ENCODE data around the gene GRM8.

The GRM8 gene

GRCh38 chr7:126529833-126530232 is 722.9 kb downstream of the GRM8 start:
- H2AFZ ChIP-seq (ENCODE audit: low read length), result no peak overlapping the region
- TF ChIP-seq, protein P1, sequence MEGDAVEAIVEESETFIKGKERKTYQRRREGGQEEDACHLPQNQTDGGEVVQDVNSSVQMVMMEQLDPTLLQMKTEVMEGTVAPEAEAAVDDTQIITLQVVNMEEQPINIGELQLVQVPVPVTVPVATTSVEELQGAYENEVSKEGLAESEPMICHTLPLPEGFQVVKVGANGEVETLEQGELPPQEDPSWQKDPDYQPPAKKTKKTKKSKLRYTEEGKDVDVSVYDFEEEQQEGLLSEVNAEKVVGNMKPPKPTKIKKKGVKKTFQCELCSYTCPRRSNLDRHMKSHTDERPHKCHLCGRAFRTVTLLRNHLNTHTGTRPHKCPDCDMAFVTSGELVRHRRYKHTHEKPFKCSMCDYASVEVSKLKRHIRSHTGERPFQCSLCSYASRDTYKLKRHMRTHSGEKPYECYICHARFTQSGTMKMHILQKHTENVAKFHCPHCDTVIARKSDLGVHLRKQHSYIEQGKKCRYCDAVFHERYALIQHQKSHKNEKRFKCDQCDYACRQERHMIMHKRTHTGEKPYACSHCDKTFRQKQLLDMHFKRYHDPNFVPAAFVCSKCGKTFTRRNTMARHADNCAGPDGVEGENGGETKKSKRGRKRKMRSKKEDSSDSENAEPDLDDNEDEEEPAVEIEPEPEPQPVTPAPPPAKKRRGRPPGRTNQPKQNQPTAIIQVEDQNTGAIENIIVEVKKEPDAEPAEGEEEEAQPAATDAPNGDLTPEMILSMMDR (IDR thresholded peaks at IDR 0.05; ENCODE audit: low read length), result no peak
- TF ChIP-seq EZH2phosphoT487 (IDR thresholded peaks at IDR 0.05; ENCODE audit: low read length) (no peak), EZH2 (optimal IDR thresholded peaks at IDR 0.05; ENCODE audit: low read depth, low read length) (no peak)

DNA sequence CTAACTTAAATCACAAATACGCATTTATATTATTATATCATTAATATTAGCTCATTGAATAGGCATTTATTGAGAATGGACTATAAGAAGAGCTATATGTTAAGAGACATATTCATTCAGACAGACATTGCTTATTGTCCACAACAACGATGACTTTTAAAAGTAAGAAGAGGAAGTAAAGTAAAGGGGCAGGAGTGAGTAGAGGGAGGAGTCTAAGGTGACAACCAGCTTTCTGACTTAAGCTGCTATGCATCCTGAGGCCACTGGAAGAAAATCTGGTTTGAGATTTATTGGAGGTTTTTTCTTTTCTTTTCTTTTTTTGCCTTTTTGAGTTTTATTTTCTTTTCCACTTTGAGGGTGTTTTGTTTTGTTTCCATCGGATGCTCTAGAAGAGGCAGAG is 723.5 kb downstream of the GRM8 start:
- no peak overlapping the region for H3K4me3 ChIP-seq (ENCODE audit: low read length)
- H2AFZ ChIP-seq (ENCODE audit: low read length), result no peak overlapping the region

More at GRCh38 chr7:126529833-126530232, 722.9 kb downstream of the GRM8 start:
- Histone ChIP-seq H3K4me3 (ENCODE audit: low read length) (no peak overlapping the region), H3K27ac (ENCODE audit: low read length) (no peak overlapping the region), H3F3A (ENCODE audit: insufficient read depth, low read length) (no peaks in the 10 kb centered on the region), H3K4me1 (ENCODE audit: low read length) (no peaks in the 10 kb centered on the region), H3K9me3 (replicated peaks; ENCODE audit: insufficient read depth, low read length) (no peaks in the 10 kb centered on the region), H3K79me2 (ENCODE audit: low read length) (no peaks in the 10 kb centered on the region), H3K4me2 (ENCODE audit: low read depth, low read length) (no peak overlapping the region), H3K36me3 (replicated peaks; ENCODE audit: insufficient read depth, low read length) (no peaks in the 10 kb centered on the region), H3K9me2 (replicated peaks; ENCODE audit: insufficient read depth, low read length) (no peaks in the 10 kb centered on the region; the same call in 1 of the 2 replicates), H3K27me3 (replicated peaks; ENCODE audit: insufficient read depth, low read length) (no peaks in the 10 kb centered on the region), H4K20me1 (ENCODE audit: insufficient read depth, low read length) (no peaks in the 10 kb centered on the region), H3K9ac (ENCODE audit: low read length) (no peak overlapping the region)
- DNase-seq, result no peak

DNA sequence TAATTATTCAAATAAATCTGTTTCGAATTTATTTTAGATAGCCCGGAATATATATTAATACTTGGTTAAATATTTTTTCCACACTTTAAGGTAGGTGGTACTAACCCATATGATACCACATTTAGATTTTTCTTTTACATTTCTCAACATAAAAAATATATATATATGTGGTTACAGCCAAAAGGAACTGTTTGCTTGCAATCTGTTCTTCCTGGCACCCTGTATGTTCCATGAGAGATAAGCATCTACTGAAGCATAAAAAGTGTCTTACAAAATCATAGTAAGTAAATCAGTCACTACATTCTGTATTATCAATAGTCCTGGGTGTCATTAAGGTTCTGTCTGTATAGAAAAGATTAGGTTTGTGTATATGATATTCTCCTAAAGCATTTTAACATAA is 726.8 kb downstream of the GRM8 start:
- Histone ChIP-seq H3K4me3 (ENCODE audit: low read length) (no peak overlapping the region), H3K36me3 (replicated peaks; ENCODE audit: insufficient read depth, low read length) (no peaks in the 10 kb centered on the region), H3K9me2 (replicated peaks; ENCODE audit: insufficient read depth, low read length) (no peaks in the 10 kb centered on the region), H3K27me3 (replicated peaks; ENCODE audit: insufficient read depth, low read length) (no peaks in the 10 kb centered on the region), H4K20me1 (ENCODE audit: insufficient read depth, low read length) (no peaks in the 10 kb centered on the region), H3K9me3 (replicated peaks; ENCODE audit: insufficient read depth, low read length) (no peaks in the 10 kb centered on the region), H3K9ac (ENCODE audit: low read length) (no peak overlapping the region), H3F3A (ENCODE audit: insufficient read depth, low read length) (no peaks in the 10 kb centered on the region), H3K4me1 (ENCODE audit: low read length) (no peaks in the 10 kb centered on the region), H3K79me2 (ENCODE audit: low read length) (no peaks in the 10 kb centered on the region), H2AFZ (ENCODE audit: low read length) (no peak overlapping the region), H3K4me2 (ENCODE audit: low read depth, low read length) (no peak overlapping the region), H3K27ac (ENCODE audit: low read length) (no peak overlapping the region)
- no peak for TF ChIP-seq EZH2 (optimal IDR thresholded peaks at IDR 0.05; ENCODE audit: low read depth, low read length)
- TF ChIP-seq, protein P1 (IDR thresholded peaks at IDR 0.05; ENCODE audit: low read length), result no peak
- no peak for TF ChIP-seq EZH2phosphoT487 (IDR thresholded peaks at IDR 0.05; ENCODE audit: low read length)
- DNase-seq, result no peak

More for the DNA sequence above, 723.5 kb downstream of the GRM8 start:
- no peak for DNase-seq
- Histone ChIP-seq H3K9me2 (replicated peaks; ENCODE audit: insufficient read depth, low read length) (no peaks in the 10 kb centered on the region; the same call in 1 of the 2 replicates), H3K27ac (ENCODE audit: low read length) (no peak overlapping the region), H3K4me2 (ENCODE audit: low read depth, low read length) (no peak overlapping the region), H3K36me3 (replicated peaks; ENCODE audit: insufficient read depth, low read length) (no peaks in the 10 kb centered on the region), H3K27me3 (replicated peaks; ENCODE audit: insufficient read depth, low read length) (no peaks in the 10 kb centered on the region), H3F3A (ENCODE audit: insufficient read depth, low read length) (no peaks in the 10 kb centered on the region), H3K4me1 (ENCODE audit: low read length) (no peaks in the 10 kb centered on the region), H3K9me3 (replicated peaks; ENCODE audit: insufficient read depth, low read length) (no peaks in the 10 kb centered on the region), H3K79me2 (ENCODE audit: low read length) (no peaks in the 10 kb centered on the region), H4K20me1 (ENCODE audit: insufficient read depth, low read length) (no peaks in the 10 kb centered on the region), H3K9ac (ENCODE audit: low read length) (no peak overlapping the region)
- no peak for TF ChIP-seq EZH2phosphoT487 (IDR thresholded peaks at IDR 0.05; ENCODE audit: low read length)

DNA sequence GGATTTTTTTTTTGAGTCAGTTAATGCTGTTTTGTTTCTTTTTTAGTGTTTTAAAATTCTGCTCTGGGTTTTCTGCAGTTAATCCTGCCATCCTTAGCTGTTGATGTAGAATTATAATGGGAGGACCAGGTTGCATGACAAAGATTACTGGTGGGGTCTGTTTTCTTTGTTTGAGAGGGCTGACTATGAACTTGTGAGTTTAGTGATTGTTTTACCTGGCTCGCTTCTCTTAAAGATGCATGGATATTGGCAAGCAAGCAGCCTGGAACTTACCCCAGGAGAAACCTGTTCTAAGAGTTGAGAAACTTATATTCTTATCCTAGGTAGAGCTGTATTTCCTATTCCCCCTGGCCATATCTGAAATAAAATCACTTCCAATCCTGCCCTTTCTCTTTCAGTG is 727.8 kb downstream of the GRM8 start:
- H4K20me1 ChIP-seq (ENCODE audit: insufficient read depth, low read length), result no peaks in the 10 kb centered on the region
- H3K9ac ChIP-seq (ENCODE audit: low read length), result no peak overlapping the region
- no peak overlapping the region for H3K4me2 ChIP-seq (ENCODE audit: low read depth, low read length)
- no peaks in the 10 kb centered on the region for H3K9me2 ChIP-seq (replicated peaks; ENCODE audit: insufficient read depth, low read length)
- TF ChIP-seq EZH2phosphoT487 (IDR thresholded peaks at IDR 0.05; ENCODE audit: low read length) (no peak), EZH2 (optimal IDR thresholded peaks at IDR 0.05; ENCODE audit: low read depth, low read length) (no peak)
- TF ChIP-seq, protein P1 (IDR thresholded peaks at IDR 0.05; ENCODE audit: low read length), result no peak
- H3K79me2 ChIP-seq (ENCODE audit: low read length), result no peaks in the 10 kb centered on the region
- no peak overlapping the region for H3K27ac ChIP-seq (ENCODE audit: low read length)
- no peak overlapping the region for H2AFZ ChIP-seq (ENCODE audit: low read length)
- no peaks in the 10 kb centered on the region for H3F3A ChIP-seq (ENCODE audit: insufficient read depth, low read length)
- no peak for DNase-seq
- H3K9me3 ChIP-seq (replicated peaks; ENCODE audit: insufficient read depth, low read length), result no peaks in the 10 kb centered on the region
- no peak overlapping the region for H3K4me3 ChIP-seq (ENCODE audit: low read length)
- H3K27me3 ChIP-seq (replicated peaks; ENCODE audit: insufficient read depth, low read length), result no peaks in the 10 kb centered on the region
- H3K36me3 ChIP-seq (replicated peaks; ENCODE audit: insufficient read depth, low read length), result no peaks in the 10 kb centered on the region
- no peaks in the 10 kb centered on the region for H3K4me1 ChIP-seq (ENCODE audit: low read length)
